K562 (cell line): ENCODE results near the gene PTGES3. TPM values are rescaled to one million over a fixed set of nuclear protein-coding genes. Genes with fewer than 3 reads are reported as not detected.

Source experiments
- CCAR2 ChIP-seq: fragments of 200-400 bp; formaldehyde crosslinking; IDR thresholded peaks from 2 replicates; pipeline ENCODE4 v1.6.1; 2017; ENCODE audit warnings: mild to moderate bottlenecking, low read depth, low read length
- CEBPG ChIP-seq, 3 experiments: fragments of 200-800 bp in 1 of 3; sonication (Bioruptor generic) in 1 of 3; sonication (generic) in 1 of 3; formaldehyde crosslinking in 1 of 3; IDR thresholded peaks in 2 of 3; conservative IDR thresholded peaks in 1 of 3; 2 replicates each; pipeline versions ENCODE4 v1.6.1 to v1.8.0; 2016 to 2022; ENCODE audit warnings: missing compliant biosample characterization in 2 of 3, missing genetic modification characterization in 2 of 3, mild to moderate bottlenecking in 1 of 3, missing genetic modification reagents in 1 of 3
- GTF2B ChIP-seq: IDR thresholded peaks from 2 replicates; pipeline ENCODE4 v1.6.1; 2011; ENCODE audit not compliant: insufficient read length; ENCODE audit errors: extremely low read depth
- MAFG ChIP-seq: fragments of 450-650 bp; conservative IDR thresholded peaks from 2 replicates; pipeline ENCODE4 v1.6.1; 2016; ENCODE audit warnings: missing genetic modification characterization, missing compliant biosample characterization
- NRF1 ChIP-seq, 2 experiments: fragments of 450-650 bp; IDR thresholded peaks in 1 of 2; conservative IDR thresholded peaks in 1 of 2; 2 replicates each; pipeline ENCODE4 v1.6.1; 2014; ENCODE audit warnings: mild to moderate bottlenecking in 2 of 2
- RFX1 ChIP-seq: fragments of 450-650 bp; IDR thresholded peaks from 2 replicates; pipeline ENCODE4 v1.6.1; 2016; ENCODE audit warnings: mild to moderate bottlenecking, moderate library complexity
- TFAP4 ChIP-seq: sonication (generic); formaldehyde crosslinking; IDR thresholded peaks from 2 replicates; pipeline ENCODE4 v1.8.0; 2022; ENCODE audit warnings: missing genetic modification reagents, mild to moderate bottlenecking, moderate library complexity, borderline replicate concordance
- THAP7 ChIP-seq: fragments of 250-450 bp; sonication (Bioruptor Pico); IDR thresholded peaks from 2 replicates; pipeline ENCODE4 v1.5.0; 2021
- ZNF124 ChIP-seq: sonication (generic); formaldehyde crosslinking; IDR thresholded peaks from 2 replicates; pipeline ENCODE4 v1.8.1; 2022; ENCODE audit warnings: missing genetic modification reagents
- ZNF407 ChIP-seq: fragments of 450-650 bp; IDR thresholded peaks from 2 replicates; pipeline ENCODE4 v1.6.1; 2016; ENCODE audit warnings: low read depth
- ZNF507 ChIP-seq: conservative IDR thresholded peaks from 2 replicates; pipeline ENCODE4 v1.6.1; 2017; ENCODE audit warnings: missing genetic modification characterization, missing compliant biosample characterization
- ZNF740 ChIP-seq, 3 experiments: fragments of 200-800 bp in 1 of 3; sonication (Bioruptor generic) in 1 of 3; sonication (generic) in 1 of 3; formaldehyde crosslinking in 1 of 3; IDR thresholded peaks; 2 replicates each; pipeline versions ENCODE4 v1.6.1 to v1.8.0; 2016 to 2022; ENCODE audit warnings: mild to moderate bottlenecking in 2 of 3, missing compliant biosample characterization in 2 of 3, missing genetic modification characterization in 2 of 3, missing genetic modification reagents in 1 of 3
- ZZZ3 ChIP-seq: fragments of 450-650 bp; IDR thresholded peaks from 2 replicates; pipeline ENCODE4 v1.6.1; 2016; ENCODE audit warnings: antibody characterized with exemption, mild to moderate bottlenecking, moderate library complexity
- polyA plus RNA-seq, 8 experiments: library from polyadenylated mRNA; depleted of rRNA in 4 of 8; stranded (reverse) in 5 of 8; unstranded in 3 of 8; fragments of >200 nt; fragmentation: Nextera tagmentation in 2 of 8; fragmentation: Illumina TruSeq in 1 of 8; extraction: Ambion mirVana in 2 of 8; extraction: Trizol in 1 of 8; gene quantifications; 2 replicates each; pipeline versions ENCODE4 v1.2.1 to v1.2.3, GENCODE V29; 2011 to 2014; ENCODE audit warnings: inconsistent platforms in 1 of 8, missing spikeins in 1 of 8
- total RNA-seq, 7 experiments: library from RNA; depleted of rRNA in 6 of 7; stranded (reverse); fragments of >200 nt in 6 of 7; fragmentation: Illumina TruSeq in 2 of 7; extraction: Trizol in 2 of 7; gene quantifications; 2 replicates each; pipeline versions ENCODE4 v1.2.1 to v1.2.3, GENCODE V29; 2011 to 2021; ENCODE audit warnings: low replicate concordance in 1 of 7

The PTGES3 gene
- total and polyA plus RNA-seq, 9 of the 15 experiments (the other 6 are each of a cell fraction or from before 2014, with no cell fraction given): 163 to 501 (median 213) TPM

GRCh38 chr12:56631790-56632700 lies 56.0 kb downstream of the PTGES3 start (continued):
- no peak for TF ChIP-seq GTF2B
- TF ChIP-seq CEBPG (CRISPR knock-in tag; IDR thresholded peaks at IDR 0.05): no peak
- 0 out of 4 replicates have a peak, but pooled peaks of 1 of the 2 experiments have one; percentile 4 for TF ChIP-seq CEBPG (tag; conservative IDR thresholded peaks at IDR 0.05 in 1 of 2, IDR thresholded peaks at IDR 0.05 in 1 of 2)
- peak; percentile 72; the same call in 1 of the 2 replicates for TF ChIP-seq RFX1
- peak; percentile 82; the same call in 1 of the 2 replicates for TF ChIP-seq ZNF740 (CRISPR knock-in tag; IDR thresholded peaks at IDR 0.05)
- peak in 1 of 2 experiments; percentile 66; a peak in 2 of 4 replicates for TF ChIP-seq ZNF740 (tag; IDR thresholded peaks at IDR 0.05)
- no peak for TF ChIP-seq ZZZ3
- no peak for TF ChIP-seq MAFG (tag)
- TF ChIP-seq ZNF507 (tag): no peak
- peak; percentile 31 for TF ChIP-seq TFAP4 (CRISPR knock-in tag)
- TF ChIP-seq THAP7: no peak
- TF ChIP-seq ZNF124 (CRISPR knock-in tag): no peak
- TF ChIP-seq CCAR2: no peak
- no peak for TF ChIP-seq ZNF407
- peak; percentile 75 to 79 for TF ChIP-seq NRF1 (conservative IDR thresholded peaks at IDR 0.05 in 1 of 2, IDR thresholded peaks at IDR 0.05 in 1 of 2)
